GM12801 (cell line): ENCODE measurements around the gene PSMD1.

ENCODE experiments used
- CTCF ChIP-seq: IDR thresholded peaks from one replicate; pipeline ENCODE4 v1.5.1; 2011; ENCODE audit warnings: control low read depth; ENCODE audit not compliant: insufficient read length; ENCODE audit errors: extremely low read depth

The PSMD1 gene

GRCh38 chr2:231127480-231127879, 70.8 kb downstream of the PSMD1 start:
- no peak for TF ChIP-seq CTCF

- TF ChIP-seq CTCF = no peak
These were observed 71.3 kb downstream of the PSMD1 start for GRCh38 chr2:231127936-231128335.

- no peak for TF ChIP-seq CTCF
These were observed 71.9 kb downstream of the PSMD1 start for GRCh38 chr2:231128541-231128940.

DNA sequence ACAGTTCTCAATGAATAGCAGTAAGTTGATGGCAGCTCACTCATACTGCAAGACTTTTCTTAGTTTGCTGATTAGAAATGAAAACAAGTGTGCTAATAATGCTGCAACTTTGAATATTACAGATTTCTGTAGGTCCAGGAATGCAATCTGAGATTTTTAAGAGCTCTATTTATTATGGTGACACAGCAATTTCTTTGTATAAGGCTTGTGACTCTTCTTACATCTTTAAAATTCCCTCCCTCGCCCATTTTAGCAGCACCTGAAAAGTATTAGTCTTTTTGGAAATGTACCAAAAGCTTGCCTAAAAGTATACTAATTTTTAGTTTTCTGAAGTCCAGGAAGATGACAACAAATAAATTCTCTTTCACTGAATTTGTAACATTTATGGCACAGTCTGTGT, 72.5 kb downstream of the PSMD1 start:
- TF ChIP-seq CTCF = no peak

- TF ChIP-seq CTCF = no peak
These were observed 73.8 kb downstream of the PSMD1 start for GRCh38 chr2:231130336-231131056.

GRCh38 chr2:231132129-231132528, 75.5 kb downstream of the PSMD1 start:
- no peak for TF ChIP-seq CTCF

DNA sequence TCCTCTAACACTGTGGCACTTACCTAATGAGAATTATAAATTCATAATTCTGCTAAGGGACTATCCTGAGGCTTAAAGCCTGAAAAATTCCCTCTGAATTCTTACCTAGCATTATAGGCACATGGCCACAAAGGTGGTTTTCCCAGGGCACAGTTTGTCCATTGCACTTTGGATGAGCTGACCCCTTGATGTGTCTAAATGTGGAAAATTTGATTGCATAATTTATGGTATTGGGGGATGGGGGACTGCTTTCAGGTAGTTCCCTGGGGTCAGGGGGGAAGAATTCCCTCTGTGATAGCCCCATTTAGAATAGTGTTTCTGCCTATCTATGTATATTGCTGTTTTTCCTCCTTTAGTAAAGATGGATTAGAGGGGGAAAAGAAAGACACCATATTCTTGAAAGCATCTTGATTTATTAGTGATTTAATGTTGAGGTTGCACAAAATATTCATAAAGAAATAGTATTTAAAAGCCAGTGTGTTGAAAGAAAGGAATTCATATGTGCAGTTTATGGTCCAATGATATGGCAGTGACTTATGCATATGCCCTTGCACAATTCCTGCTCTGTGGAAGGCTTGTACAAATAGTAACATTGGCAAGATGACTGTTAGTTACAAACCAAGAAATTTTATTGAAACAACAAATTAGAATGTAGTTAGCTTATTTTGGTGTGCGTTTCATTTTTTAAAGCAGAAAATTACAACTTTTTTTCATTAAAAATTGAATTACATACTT, 76.9 kb downstream of the PSMD1 start:
- TF ChIP-seq CTCF = no peak
